ENCODE results near the gene WAPL.

WAPL gene

DNA sequence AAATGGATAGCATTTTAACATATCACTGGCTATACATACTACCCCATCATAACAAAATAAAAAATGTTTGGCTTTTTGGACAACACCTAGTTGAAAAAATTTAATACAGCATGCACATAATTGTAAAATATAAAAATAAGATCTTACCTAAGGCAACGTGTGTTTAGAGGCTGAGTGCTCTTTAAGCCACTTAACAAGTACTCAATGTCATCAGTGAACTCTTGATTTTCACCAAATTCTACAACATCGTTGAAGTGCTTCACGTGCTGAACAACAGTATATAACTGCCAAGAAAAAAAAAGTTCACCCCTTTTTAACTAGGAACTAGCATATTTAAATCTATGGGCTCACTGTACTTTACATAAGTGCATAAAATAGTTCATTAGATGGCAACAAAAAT is 49.5 kb downstream of the WAPL start:
- DNase-seq (ENCODE audit: low spot score) = no peak

GRCh38 chr10:86461963-86462804 is 59.4 kb downstream of the WAPL start:
- no peak for DNase-seq (ENCODE audit: low spot score)

- DNase-seq (ENCODE audit: low spot score) = no peak
These were observed 70.0 kb downstream of the WAPL start for GRCh38 chr10:86451604-86451960.

DNA sequence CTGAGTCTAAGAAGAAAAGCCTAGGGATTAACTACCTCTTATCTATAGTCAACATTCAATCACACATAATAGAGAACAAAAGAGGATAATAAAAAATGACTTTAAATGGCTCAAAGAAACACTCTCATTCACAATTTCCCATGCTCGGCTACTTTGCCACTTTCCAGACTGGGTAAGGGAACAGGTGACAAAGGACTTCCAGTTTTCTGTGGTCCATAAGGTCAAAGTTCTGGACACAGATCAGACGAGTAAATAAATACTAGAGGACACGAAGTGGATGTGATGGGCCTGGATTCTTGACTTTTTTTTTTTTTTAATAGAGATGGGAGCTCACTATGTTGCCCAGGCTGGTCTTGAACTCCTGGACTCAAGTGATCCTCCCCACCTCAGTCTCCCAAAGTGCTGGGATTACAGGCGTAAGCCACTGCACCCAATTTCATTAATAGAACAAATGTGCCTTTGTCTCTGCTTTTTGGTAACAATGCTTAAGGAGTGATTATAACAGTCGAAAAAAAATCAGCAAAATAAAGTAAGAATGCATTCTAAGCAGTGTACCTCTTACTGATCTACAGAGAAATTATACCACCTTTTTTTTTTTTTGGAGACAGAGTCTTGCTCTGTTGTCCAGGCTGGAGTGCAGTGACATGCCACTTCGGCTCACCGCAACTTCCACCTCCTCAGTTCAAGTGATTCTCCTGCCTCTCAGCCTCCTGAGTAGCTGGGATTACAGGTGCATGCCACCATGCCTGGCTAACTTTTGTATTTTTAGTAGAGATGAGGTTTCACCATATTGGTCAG is 70.6 kb downstream of the WAPL start:
- DNase-seq (ENCODE audit: low spot score) = no peak

- DNase-seq (ENCODE audit: low spot score) = no peak
These were observed 71.5 kb downstream of the WAPL start for GRCh38 chr10:86449926-86450558.

DNA sequence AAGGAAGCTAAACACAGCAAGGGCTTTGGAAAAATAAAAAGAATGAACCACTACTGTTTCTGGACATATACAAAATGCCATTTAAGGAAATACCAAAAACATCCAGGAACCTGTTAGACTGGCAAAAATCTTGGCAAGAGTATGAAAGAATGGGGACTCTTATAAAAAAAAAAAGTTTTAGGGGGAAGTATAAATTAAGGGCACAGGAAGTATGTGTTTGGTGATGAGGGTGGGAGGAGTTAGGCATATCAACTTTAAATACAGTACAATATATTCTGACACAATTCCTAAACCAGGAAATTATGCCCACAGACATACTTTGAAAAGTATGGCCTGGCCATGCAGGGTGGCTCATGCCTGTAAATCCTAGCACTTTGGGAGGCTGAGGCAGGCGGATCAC is 74.2 kb downstream of the WAPL start:
- DNase-seq (ENCODE audit: low spot score) = no peak

DNA sequence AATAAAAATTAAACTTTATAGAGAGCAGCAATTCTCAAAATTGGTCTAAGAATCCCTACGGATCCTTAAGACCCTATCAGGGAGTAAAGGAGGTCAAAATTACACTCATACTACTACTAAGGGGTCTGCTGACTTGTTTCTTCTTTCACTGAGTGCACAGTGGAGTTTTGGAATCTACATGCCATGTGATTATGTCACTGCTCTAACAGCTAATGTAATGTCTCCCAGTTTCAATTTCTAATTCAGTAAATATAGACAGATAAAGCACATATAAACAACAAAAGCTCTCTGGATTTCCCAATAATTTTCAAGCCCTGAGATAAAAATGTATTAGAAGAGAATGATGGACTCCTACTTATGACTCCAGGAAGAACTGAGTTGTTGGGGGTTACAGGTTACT is 74.6 kb downstream of the WAPL start:
- DNase-seq (ENCODE audit: low spot score) = no peak

- DNase-seq (ENCODE audit: low spot score) = no peak
These were observed 75.2 kb downstream of the WAPL start for GRCh38 chr10:86446440-86446839.

DNA sequence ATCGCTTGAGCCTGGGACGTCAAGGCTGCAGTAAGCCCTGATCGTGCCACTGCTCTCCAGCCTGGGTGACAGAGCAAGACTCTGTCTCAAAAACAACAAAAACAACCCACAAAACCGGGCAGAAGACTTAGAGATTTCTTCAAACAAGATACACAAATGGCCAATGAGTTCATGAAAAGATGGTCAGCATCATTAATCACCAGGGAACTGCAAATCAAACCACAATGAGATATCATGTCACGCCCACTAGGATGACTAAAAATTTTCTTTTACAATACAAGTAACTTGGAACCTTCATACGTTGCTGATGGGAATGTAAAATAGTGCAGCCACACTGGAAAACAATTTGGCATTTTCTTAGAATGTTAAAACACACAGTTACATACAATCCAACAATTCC is 77.7 kb downstream of the WAPL start:
- DNase-seq (ENCODE audit: low spot score) = no peak

DNA sequence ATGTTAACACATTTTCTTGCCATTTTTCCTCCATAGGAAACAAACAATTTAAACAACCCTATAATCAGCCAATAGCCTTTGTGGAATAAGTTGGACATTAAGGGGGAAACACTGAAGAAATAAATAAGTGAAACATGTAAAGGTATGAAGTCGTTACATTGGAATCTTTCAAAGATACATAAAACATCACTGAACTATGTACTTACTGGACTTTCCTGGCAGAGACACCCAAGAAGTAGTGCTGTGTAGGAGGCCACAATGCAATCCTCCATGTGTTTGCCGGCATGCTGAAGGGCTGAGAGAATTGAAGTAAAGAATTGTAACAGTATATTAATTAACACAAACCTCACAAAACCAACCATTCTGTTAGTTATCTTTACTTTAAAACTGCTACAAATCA is 78.5 kb downstream of the WAPL start:
- no peak for DNase-seq (ENCODE audit: low spot score)

GRCh38 chr10:86440874-86441843 is 80.4 kb downstream of the WAPL start:
- peak; percentile 25 for DNase-seq (ENCODE audit: low spot score)

GRCh38 chr10:86439544-86439943 is 82.0 kb downstream of the WAPL start:
- no peak for DNase-seq (ENCODE audit: low spot score)

DNA sequence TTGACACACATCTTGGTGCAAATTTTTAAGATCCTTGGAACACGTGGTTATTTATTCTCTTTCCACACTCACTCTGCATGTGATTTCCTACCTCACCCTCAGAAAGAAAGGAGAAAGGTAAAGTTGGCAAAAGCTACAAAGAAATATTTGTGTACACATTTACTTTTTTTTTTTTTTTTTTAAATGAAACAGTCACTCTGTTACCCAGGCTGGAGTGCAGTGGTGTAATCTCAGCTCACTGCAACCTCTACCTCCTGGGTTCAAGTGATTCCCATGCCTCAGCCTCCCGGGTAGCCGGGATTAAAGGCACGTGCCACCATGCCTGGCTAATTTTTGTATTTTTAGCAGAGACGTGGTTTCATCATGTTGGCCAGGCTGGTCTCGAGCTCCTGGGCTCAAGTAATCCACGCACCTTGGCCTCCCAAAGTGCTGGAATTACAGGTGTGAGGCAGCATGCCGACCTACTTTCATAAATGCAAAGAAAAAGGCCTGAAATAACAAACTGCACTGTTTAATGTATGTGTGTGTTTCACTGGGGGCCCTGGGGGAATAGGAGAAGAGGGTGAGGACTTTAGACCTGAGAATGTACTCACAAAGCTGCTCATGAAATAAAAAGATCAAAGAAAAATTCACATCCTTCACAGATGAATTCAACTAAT is 83.4 kb downstream of the WAPL start:
- DNase-seq (ENCODE audit: low spot score) = no peak

DNA sequence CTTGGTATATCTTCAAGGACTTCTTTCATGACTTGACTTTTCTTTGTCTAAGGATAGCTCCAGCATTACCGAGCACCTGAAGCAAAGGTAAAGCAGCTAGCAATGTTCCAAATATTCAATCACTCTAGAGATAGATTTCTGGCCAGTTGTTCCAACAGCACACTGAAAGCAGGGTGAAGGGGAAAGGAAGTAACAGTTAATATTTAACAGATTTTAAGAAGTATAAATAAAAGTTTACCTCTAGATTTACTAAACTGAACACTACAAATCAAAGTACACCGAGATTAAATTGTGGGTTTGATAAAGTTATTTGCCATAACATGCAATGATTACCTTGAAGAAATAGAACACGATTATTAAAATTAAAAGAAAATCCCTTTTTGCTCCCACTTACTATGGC is 84.1 kb downstream of the WAPL start:
- no peak for DNase-seq (ENCODE audit: low spot score)

GRCh38 chr10:86436963-86437362 is 84.6 kb downstream of the WAPL start:
- DNase-seq (ENCODE audit: low spot score) = no peak

DNA sequence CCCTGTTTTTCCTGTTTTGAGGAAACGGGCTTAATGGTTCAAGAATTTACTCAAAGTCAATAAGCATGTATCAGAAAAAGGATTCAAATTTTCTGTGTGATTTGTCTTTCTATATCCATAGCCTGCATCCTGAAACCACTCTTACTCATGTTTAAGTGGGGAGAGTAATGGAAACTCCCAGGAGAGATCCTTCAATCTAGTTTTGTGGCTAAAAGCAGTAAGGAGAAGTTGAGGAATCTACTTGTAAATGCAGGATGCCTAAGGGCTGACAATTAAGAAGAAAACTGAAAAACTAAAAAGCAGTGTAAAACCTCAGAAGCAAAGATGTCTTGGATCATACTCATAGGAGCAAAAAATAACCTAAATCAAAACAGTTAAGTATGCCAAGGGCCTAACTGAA is 86.9 kb downstream of the WAPL start:
- no peak for DNase-seq (ENCODE audit: low spot score)

GRCh38 chr10:86423739-86424138 is 97.9 kb downstream of the WAPL start:
- DNase-seq (ENCODE audit: low spot score) = no peak

DNA sequence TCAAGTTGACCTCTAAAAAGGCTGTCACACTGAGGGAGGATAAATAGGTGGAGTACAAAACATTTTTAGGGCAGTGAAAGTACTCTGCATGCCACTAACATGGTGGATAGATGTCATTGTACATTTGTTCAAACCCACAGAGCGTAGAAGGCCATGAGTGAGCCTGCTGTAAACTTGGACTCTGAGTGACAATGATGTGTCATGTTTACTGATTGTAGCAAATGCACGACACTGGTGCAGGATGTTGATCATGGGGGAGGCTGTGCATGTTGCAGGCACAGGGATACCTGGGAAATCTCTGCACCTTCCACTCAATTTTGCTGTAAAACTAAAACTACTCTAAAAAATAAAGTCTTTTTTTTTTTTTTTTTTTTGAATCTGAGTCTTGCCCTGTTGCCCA is 102.5 kb downstream of the WAPL start:
- no peak for DNase-seq (ENCODE audit: low spot score)

DNA sequence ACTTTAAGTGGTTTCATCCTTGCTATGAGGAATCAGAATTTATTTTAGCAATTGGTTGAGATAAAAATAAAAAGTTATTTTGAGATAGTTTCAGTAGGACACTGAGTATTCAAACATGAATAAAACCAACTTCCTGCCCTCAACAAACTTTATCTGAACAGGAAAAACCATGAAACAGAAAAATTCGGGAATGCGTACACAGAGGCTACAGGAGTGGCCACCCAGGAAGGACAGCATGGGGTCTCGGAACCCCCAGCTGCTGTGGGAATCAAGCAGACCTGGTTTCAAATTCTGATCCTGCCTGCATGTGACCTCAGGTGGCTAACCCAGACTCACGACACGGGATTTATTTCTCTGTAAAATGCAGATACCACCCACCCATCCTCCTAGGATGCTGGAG is 106.0 kb downstream of the WAPL start:
- no peak for DNase-seq (ENCODE audit: low spot score)

DNA sequence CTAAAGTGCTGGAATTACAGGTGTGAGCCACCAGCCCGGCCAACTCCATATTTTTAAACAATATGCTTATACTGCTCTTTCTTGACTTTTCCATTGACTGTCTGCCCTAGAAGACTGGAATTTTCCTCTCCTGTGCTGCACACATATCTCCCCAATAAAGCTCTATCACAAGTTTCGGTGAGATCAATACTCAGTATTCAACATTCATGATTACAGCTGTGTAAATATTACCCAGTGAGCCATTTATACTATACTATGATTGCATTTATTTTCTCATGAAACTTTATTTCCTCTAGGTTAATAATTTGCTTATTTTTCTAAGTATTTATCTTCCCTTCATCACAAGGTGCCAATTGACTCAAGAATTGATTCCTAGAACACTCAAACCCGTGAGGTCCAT is 106.5 kb downstream of the WAPL start:
- no peak for DNase-seq (ENCODE audit: low spot score)

- DNase-seq (ENCODE audit: low spot score) = no peak
These were observed 108.4 kb downstream of the WAPL start for GRCh38 chr10:86413046-86413728.
